HG02943 (cell line): Measurements from ENCODE around the gene OTOP3.

ENCODE experiments used
- ATAC-seq: cut with Tn5 transposase; IDR thresholded peaks from one replicate; pipeline ENCODE4 v1.9.1; 2021; ENCODE audit warnings: mild to moderate bottlenecking, low read depth, moderate library complexity; ENCODE audit not compliant: unreplicated experiment

OTOP3 gene

DNA sequence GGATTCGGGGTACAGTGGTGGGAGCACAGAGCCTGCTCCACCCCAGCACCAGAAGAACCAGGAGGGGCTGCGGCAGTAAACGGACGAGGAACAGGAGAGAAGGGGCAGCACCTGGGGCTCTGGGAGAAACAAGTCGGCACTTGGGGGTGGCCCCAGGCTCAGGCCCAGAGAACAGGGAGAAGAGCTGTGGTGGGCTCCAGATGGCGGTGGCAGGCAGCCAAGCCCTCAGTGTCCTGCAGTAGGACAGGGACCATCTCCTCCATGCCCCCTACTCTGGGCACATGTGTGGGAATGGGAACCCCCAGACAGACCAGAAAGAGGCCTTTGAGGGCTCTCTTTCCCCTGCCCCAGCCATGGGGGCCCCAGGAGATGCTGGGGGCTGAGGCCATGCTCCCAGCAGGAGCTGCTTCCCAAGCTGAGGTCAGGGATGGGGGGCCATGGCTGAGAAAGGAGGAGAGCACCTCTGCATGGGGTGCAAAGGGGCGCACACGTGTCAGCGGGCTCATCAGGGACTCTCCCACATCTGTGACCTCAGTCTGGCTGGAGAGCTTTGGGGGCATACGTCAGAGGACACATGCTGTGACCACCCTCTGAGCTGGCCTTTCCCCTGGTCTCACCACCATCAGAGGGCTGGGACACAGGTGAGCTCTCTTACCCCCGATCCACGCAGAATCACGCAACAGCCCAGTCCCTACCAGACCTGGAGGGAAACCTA lies 19.4 kb upstream of the OTOP3 start:
- ATAC-seq: no peak

DNA sequence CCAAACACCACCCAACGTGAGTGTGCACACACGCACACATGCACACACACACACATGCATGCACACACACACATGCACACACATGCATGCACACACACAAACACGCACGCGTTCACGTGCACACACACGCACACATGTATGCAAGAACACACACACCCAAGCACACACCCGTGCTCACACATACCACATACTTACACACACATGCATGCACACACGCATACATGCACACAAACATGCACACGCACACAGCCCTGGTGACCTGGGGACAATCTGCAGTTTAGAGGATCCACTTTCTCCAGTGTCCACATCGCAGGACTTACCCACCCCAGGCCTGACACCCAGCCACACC lies 18.9 kb upstream of the OTOP3 start:
- ATAC-seq: no peak

DNA sequence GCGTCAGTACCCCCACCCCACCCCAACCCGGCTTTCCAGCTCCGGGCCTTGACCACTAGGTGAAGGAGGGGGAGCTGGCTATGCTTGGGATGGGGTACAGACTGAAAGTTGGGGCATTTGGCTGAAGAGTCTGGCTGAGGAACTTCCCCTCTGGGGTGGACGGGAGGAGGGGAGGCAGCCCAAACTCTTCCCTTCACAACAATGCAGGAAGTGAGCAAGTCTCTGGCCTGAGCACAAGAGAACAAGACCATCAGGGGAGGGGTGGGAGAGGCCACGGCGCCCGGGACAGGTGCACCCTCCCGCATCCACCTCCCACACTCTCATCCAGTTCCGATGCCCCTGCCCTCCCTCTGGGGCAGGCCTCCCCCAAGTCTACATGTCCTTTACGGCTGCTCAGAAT lies 18.3 kb upstream of the OTOP3 start:
- no peak for ATAC-seq

DNA sequence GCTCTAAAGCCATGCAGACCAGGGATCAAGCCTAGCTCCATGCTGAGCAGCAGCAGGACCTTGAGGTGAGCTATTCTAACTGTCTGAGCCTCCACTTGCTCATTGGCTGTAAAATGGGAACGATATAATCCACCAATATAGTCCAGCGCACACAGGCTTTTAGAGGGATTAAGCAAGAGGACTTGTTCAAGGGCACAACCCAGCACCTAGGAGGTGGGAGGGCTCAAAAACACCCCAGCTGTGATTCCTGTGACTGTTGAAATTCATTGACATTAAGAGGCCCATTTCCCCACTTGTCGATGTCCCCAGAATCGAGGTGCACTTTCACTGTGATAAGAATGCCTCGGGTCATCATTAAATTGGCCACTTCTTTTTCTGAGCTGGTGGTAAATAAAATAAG lies 16.8 kb upstream of the OTOP3 start:
- no peak for ATAC-seq

DNA sequence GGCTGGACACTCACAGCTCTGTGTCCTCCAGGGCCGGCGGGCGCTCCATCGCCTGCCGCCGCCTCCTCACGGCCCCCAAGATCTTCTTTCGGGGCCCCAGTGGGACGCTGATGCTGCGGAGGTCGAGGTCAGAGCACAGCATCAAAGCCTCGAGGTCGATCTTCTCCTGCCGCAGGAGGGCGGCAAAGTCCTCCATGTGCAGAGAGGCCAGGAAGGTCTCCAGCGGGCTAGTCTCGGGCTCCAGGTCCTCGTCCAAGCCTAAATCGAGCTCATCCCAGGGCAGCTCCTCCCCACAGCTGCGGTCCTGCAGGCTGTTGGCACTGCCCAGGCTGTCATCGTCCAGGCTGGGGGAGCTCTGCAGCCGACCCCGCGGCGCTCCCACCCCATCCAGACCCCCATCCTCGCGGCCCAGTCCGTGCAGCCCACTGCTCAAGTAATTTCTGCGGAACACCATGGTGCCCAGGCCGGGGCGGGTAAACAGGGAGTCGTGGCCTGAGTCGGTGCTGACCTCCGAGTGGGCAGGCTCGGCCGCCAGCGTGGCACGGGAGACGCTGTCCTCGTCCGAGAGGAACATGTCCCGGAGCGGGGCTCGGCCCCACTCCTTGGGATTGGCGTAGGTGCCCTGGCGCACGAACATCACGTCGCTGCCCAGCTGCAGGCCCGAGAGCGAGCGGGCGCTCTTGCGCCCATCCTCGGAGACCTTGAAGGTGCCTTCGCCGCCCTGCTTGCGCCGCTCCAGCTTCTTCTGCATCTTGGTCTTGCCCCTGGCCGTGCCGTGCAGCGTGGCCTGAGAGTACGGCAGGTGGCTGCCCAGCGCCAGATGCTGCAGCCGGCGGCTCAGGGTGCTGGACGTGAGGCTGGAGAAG lies 16.0 kb upstream of the OTOP3 start:
- ATAC-seq: no peak

DNA sequence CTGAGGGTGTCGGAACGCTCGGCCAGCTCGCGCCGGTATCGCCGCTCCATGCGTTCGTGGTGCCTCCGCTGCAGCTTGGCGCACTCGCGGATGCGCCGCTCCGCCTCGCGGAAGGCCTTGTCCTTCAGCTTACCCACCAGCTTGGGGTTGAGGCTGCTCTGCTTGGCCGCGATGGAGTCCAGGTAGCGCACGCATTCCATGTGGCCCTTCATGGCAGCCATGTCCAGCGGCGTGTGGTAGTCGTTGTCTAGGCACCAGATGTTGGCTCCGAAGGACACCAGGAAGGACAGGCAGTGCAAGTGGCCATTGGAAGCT lies 15.4 kb upstream of the OTOP3 start:
- ATAC-seq: no peak

DNA sequence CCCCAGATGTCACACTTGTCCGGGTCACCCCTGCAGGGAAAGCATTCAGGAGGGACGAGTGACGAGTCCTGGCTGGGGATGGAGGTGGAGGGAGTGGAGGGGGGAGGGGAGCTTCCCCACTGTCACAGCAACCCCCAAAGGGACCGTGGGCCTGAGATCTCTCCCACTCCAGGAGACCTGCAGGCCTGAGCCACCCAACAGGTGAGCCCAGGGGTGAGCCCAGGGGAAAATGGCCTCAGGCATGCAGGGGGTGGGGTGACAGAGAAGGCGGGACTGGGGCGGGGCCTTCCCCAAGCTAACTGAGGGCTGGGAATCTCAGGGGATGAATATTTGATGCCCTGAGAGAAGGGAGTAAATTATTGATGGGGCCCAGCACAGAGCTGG lies 15.1 kb upstream of the OTOP3 start:
- ATAC-seq: no peak

DNA sequence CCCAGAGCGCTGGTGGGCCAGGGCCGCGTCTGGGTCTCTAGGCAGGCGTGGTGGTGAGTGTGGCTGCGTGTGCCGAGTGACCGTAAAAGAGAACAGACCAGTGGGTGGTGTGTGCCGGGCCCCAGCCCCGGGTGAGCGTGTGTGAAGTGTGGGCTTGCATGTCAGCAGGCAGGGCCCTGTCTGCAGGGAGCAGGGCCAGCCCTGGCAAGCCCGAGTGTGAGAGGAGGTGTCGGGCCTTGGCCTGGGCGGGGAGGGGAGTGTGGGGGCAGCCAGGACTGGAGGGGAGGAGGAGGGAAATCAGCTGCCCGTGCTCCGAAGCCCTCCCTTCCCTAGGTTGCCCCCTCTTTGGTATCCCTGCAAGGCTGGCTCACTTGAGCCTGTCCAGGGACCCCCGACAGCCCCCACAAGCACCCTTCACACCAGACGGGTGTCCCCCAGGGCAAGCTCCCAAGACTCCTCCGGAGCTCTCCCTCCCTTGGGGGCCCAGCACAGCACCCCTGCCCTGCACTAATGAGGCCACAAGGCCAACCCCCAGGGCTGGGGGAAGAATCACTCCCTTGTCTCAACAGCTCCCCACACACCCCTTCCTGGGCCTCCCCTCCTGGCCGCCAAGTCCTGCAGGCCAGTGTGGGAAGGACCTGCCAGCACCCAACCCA lies 14.5 kb upstream of the OTOP3 start:
- ATAC-seq: no peak

DNA sequence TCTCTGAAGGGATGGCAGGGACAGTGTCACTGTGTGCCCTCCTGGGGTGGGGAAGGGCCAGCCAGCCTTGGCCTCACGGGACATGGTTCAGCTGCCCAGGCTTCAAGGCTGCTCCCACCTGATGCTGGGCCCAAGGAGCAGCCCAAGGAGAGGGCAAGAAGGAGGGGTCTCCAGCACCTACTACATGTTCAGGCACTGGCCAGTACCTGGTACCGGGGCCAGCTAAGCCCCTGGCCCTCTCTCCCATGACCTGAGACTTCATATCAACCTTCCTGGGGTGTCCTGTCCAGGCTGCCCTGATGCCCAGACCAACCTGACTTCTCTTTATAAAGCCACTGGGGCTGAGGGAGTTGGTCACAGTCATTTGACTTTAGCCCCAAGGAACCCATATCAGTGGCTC lies 13.9 kb upstream of the OTOP3 start:
- ATAC-seq: no peak

DNA sequence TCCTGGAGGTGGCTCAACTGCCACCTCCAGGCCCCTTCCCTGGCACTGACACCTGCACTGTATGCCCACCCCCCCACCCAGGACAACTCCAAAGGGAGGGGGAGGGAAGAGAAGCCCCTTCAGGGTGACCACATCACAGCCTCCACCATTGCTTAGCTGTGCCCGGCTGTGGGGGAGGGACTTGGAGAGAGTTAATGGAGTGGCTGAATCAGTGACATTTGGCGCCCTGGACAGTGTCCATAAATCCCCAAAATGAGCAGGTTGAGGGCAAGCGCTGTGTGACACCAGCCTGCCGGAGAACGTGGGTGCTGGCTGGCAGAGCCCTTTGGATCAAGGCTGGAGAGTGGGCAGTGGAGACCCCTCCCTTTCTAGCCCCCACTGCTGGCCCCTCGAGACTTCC lies 13.5 kb upstream of the OTOP3 start:
- no peak for ATAC-seq

DNA sequence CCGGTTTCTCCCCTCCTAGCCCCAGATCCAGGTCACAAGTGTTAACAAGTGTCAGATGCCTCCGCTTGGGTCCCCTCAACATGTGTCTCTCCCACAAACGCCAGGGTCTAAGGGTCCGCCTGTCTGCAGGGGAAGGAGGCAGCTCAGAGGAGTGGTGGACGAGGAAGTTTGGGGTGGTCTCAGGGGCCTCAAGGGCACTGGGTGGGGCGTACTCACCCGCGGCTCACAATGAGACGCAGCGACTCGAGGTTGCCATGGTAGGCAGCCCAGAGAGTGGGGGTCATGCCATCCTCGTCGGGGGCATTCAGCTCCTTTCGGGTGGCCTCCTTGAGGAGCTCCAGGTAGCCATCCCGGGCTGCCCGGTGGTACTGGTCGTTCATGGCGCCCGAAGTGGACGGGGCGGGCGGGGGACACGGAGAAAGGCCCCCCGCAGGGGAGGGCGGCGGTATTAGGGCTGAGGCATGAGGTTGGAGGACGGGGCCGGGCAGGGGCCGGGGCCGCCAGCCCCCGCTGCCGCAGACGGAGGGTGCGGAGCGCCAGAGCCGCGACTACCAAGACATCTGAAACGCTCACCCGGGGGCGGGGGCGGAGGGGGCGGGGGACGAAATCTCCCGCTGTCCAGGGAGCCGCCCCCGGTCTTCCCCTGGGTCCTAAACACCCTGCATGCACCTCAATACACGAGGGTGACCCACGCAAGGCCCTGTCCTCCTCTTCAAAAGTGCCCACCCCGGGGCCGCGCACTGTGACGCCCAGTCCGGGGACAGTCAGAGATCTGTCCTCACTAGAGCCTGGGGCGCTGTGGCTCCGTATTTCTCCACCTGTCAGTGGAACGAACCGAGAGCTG lies 12.8 kb upstream of the OTOP3 start, which contains the start of gene USH1G:
TSS of gene USH1G (minus strand) at position 562 of the 844 bp plus-strand sequence. CDS start at position 380, 182 bp downstream.
- ATAC-seq: no peak

DNA sequence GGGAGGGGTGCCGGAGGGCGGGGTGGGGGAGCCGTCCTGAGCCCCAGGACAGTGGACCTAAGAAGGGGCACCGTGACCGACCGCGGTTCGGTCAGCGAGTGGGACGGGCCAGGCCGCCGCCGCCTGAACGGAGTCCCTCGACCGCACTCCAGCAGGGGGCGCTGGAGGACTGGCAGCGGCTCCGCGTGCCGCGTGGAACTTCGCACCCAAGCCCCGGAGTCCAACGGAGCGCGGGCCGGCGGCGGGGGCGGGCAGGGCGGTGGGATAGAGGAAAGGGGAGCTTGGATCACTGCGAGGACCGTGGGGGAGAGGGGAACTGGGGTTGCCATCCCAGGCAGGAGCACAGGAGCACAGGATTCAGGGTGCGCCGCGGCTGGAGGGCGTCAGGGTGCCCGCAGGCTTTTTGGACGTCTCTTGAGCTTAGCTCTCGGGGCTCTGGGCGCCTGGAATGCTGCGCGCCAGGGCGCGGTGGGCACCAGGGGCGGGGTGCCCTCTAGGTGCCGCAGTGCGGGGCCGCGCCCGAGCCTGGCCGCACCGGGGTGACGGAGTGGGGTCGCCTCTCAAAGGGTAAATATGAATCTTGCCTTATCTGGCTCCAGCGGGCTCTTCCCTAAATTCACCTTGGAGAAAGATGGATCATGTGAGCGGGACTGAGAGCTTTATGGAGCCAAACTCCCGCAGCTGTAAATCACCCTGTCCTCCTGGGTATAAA lies 12.0 kb upstream of the OTOP3 start:
- no peak for ATAC-seq

DNA sequence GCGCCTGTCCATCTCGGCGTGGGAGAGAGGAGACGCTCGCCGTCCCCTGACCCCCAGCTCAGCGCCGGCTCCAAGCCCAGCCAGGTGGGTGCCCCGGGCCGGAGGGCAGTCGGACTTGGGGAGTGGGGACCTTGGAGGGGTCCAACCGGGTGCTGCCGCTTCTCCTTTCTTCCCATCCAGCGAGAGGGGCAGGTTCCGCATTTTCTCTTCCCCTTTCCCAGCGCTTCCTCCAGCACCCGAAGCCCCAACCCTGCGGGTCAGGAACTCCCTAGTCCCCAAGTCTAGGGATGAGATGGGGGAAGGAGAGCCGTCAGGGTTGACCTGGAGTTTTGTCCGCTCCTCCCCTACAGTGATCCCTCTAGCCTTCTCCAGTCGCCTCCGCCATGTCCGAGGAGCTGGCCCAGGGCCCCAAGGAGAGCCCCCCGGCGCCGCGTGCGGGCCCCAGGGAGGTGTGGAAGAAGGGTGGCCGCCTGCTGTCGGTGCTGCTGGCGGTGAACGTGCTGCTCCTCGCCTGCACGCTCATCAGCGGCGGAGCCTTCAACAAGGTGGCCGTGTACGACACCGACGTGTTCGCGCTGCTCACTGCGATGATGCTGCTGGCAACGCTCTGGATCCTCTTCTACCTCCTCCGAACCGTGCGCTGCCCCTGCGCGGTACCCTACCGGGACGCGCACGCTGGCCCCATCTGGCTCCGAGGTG lies 11.3 kb upstream of the OTOP3 start, which contains the start of gene OTOP2:
TSS of gene OTOP2 (plus strand) at position 24 of the 699 bp plus-strand sequence. CDS start at position 384, 360 bp downstream.
- ATAC-seq: no peak

DNA sequence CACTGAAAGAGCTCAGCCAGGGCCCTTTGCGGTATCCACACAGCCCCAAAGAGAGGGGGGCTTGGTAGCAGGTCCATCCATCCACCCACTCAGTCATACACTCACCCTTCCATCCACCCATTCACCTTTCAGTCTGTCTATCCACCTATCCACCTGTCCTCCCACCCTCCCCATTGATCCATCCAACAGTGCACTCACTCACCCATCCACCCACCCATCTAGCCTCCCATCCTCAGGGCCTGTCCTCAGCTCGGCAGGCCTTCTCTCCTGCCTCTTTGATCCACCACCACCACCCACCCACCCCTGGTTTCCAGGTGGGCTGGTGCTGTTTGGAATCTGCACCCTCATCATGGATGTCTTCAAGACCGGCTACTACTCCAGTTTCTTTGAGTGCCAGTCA lies 10.5 kb upstream of the OTOP3 start:
- ATAC-seq: no peak

DNA sequence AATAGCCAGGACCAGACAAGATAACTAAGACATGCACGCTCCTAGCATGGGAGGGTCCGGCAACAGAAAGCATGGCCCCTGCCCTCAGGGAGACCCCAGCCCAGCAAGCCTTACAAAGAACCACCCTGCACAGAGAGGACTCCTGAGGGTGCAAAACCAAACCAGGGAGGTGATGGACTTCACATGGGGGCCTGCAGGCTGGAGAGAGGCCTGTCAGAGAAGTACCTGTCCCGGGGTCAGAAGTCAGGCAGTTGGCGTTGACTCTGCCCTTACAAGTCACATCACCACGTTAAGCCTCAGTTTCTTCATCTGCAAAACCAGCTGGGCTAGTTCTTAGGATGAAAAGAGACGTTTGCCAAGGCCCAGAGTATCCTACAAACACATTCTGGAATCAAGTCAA lies 6.9 kb upstream of the OTOP3 start:
- no peak for ATAC-seq

DNA sequence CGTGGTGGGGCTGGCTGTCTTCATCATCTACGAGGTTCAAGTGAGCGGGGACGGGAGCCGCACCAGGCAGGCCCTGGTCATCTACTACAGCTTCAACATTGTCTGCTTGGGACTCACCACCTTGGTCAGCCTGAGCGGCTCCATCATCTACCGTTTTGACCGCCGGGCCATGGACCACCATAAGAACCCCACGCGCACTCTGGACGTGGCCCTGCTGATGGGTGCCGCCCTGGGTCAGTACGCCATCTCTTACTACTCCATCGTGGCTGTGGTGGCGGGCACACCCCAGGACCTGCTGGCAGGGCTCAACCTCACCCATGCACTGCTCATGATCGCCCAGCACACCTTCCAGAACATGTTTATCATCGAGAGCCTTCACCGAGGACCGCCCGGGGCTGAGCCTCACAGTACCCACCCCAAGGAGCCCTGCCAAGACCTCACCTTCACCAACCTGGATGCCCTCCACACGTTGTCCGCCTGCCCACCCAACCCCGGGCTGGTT lies 5.1 kb upstream of the OTOP3 start:
- no peak for ATAC-seq

DNA sequence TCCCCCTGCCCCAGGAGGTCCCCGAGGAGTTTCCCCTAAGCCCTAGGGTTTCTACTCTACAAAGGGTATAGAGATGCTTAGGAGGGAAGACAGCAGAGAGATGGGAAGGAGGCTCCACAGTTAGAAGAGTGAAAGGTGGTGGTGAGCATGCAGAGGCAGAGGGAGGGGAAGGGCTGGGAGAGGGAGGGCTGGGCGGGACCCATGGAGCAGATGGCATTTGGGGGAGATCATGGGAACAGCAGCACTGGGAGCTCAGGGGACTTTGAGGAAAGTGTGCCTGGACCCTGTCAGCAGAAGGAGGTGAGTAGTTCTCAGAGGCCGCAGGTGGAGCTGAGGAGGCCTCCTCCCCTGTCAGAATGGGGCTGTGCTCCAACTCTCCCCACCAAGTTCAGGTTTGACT lies 650 bp upstream of the OTOP3 start:
- ATAC-seq: no peak

DNA sequence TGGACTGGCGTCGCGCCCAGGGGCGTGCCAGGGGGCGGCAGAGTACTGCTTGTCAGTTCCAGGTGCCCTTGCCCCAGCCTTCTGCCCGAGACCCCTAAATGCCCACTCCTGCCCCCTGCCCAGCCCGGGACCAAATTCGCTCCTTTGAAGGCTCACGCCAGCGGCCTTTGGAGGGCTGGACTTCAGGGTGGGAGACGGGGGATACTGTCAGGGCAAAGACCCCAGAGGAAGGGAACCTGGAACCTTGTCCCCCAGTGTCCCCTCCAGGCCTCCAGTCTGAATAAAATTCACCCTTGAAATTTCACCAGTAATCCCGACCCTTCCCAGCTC lies 737 bp downstream of the OTOP3 start:
- no peak for ATAC-seq
